Lung (tissue), 12 donors: ENCODE data around the gene MLLT1. TPM values are rescaled to one million over a fixed set of nuclear protein-coding genes. Genes with fewer than 3 reads are reported as not detected.

Source experiments
- ATAC-seq: fragments of 200-7000 bp; cut with Tn5 transposase; one replicate; pipeline ENCODE4 v1.9.1; 2020; ENCODE audit warnings: moderate number of reproducible peaks; ENCODE audit not compliant: insufficient read depth, low FRiP score
- DNase-seq, 3 donors: peaks; one replicate each; pipeline ENCODE4 v3.0.0-alpha.2; 2013 to 2017
- H3K27ac ChIP-seq, 2 donors: one replicate each; pipeline ENCODE4 v1.5.1; 2013; ENCODE audit warnings: mild to moderate bottlenecking in 2 of 2, moderate library complexity in 2 of 2, control low read depth in 1 of 2, inconsistent platforms in 1 of 2, low read depth in 1 of 2, low read length in 1 of 2
- H3K27me3 ChIP-seq, 3 donors: one replicate each; pipeline ENCODE4 v1.5.1; 2013; ENCODE audit warnings: low read length in 2 of 3; ENCODE audit not compliant: control insufficient read depth in 3 of 3, insufficient read depth in 3 of 3
- H3K36me3 ChIP-seq, 4 donors: one replicate each; pipeline ENCODE4 v1.5.1; 2013; ENCODE audit warnings: low read length in 4 of 4, mild to moderate bottlenecking in 1 of 4, moderate library complexity in 1 of 4; ENCODE audit not compliant: control insufficient read depth in 4 of 4, insufficient read depth in 4 of 4
- H3K4me1 ChIP-seq, 5 donors: one replicate each; pipeline ENCODE4 v1.5.1; 2013; ENCODE audit warnings: low read length in 5 of 5, mild to moderate bottlenecking in 2 of 5, moderate library complexity in 1 of 5; ENCODE audit not compliant: control insufficient read depth in 5 of 5, insufficient read depth in 5 of 5
- H3K4me3 ChIP-seq: one replicate; pipeline ENCODE4 v1.5.1; 2013; ENCODE audit warnings: mild to moderate bottlenecking, control low read depth, moderate library complexity
- H3K9ac ChIP-seq, 2 donors: one replicate each; pipeline ENCODE4 v1.5.1; 2013; ENCODE audit warnings: low read length in 2 of 2, control low read depth in 1 of 2; ENCODE audit not compliant: insufficient read depth in 1 of 2
- H3K9me3 ChIP-seq, 4 donors: one replicate each; pipeline ENCODE4 v1.5.1; 2013; ENCODE audit warnings: low read length in 3 of 4, mild to moderate bottlenecking in 1 of 4, moderate library complexity in 1 of 4; ENCODE audit not compliant: control insufficient read depth in 4 of 4, insufficient read depth in 3 of 4
- WGBS, 2 donors: extraction: QIAGEN DNeasy Blood & Tissue Kit; methylation state at CpG; one replicate each; pipeline ENCODE4 v1.1.7; 2013; 5-methylcytosine and 5-hydroxymethylcytosine counted together
- polyA plus RNA-seq, 2 donors: library from polyadenylated mRNA; stranded (reverse); fragments of 200-250 nt; gene quantifications; one replicate each; pipeline ENCODE4 v1.2.1, GENCODE V29; 2013
- total RNA-seq, 2 donors: library from RNA; depleted of rRNA in 1 of 2; stranded (reverse); fragments of >200 nt in 1 of 2; gene quantifications; one replicate each; pipeline ENCODE4 v1.2.1, GENCODE V29; 2014 to 2021
- TF ChIP-seq, protein P1 (sequence below): IDR thresholded peaks from 2 replicates; pipeline ENCODE4 v1.5.1; 2012; ENCODE audit warnings: mild to moderate bottlenecking; ENCODE audit errors: control extremely low read depth, extremely low read depth
- donor health status: control.
- donor health status: control.
- donor health status: Bipolar disorder and iron deficiency.
- donor health status: healthy.
- donor health status: DM: yes; HTN: yes; CAD: no.

MLLT1 gene
- total and polyA plus RNA-seq, 4 donors = 24.8 to 120 (median 36.2) TPM

DNA sequence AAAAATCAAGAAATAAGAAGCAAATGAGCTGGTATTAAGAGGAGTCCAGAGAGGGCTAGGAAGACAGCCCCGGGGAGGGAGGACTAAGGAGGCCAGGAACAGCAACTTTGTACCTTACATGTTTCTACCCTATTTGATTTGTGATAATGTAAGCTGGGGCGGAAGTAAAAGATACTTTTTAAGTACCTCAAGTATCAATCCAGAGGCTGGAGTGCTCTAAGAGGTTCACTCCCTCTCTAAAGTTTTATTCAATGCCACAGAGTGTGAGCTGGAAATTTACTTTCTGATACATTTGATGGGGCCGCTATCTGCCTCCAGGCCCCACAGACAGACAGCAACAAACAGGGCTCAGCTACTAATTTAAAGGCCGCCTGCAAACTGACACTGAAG lies 11.4 kb downstream of the MLLT1 start:
- H3K27ac ChIP-seq = no peak overlapping the region
- H3K36me3 ChIP-seq = peaks cover 3 to 28% (median 17%) of the 10 kb centered on the region in 4 donors
- TF ChIP-seq, protein P1, sequence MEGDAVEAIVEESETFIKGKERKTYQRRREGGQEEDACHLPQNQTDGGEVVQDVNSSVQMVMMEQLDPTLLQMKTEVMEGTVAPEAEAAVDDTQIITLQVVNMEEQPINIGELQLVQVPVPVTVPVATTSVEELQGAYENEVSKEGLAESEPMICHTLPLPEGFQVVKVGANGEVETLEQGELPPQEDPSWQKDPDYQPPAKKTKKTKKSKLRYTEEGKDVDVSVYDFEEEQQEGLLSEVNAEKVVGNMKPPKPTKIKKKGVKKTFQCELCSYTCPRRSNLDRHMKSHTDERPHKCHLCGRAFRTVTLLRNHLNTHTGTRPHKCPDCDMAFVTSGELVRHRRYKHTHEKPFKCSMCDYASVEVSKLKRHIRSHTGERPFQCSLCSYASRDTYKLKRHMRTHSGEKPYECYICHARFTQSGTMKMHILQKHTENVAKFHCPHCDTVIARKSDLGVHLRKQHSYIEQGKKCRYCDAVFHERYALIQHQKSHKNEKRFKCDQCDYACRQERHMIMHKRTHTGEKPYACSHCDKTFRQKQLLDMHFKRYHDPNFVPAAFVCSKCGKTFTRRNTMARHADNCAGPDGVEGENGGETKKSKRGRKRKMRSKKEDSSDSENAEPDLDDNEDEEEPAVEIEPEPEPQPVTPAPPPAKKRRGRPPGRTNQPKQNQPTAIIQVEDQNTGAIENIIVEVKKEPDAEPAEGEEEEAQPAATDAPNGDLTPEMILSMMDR = no peak
- H3K27me3 ChIP-seq = no peaks in the 10 kb centered on the region
- DNase-seq = peak in 2 of 3 donors; percentile 35 to 59
- peaks cover 0 to 1% (median 0%) of the 10 kb centered on the region in 4 donors for H3K9me3 ChIP-seq
- ATAC-seq = no peak
- H3K4me3 ChIP-seq = no peak overlapping the region
- peaks cover 13 to 47% (median 34%) of the 10 kb centered on the region in 5 donors for H3K4me1 ChIP-seq
- no peak overlapping the region for H3K9ac ChIP-seq
- WGBS, 2 donors = 70 to 88% methylated on average over 4 of the region's 4 CpGs

DNA sequence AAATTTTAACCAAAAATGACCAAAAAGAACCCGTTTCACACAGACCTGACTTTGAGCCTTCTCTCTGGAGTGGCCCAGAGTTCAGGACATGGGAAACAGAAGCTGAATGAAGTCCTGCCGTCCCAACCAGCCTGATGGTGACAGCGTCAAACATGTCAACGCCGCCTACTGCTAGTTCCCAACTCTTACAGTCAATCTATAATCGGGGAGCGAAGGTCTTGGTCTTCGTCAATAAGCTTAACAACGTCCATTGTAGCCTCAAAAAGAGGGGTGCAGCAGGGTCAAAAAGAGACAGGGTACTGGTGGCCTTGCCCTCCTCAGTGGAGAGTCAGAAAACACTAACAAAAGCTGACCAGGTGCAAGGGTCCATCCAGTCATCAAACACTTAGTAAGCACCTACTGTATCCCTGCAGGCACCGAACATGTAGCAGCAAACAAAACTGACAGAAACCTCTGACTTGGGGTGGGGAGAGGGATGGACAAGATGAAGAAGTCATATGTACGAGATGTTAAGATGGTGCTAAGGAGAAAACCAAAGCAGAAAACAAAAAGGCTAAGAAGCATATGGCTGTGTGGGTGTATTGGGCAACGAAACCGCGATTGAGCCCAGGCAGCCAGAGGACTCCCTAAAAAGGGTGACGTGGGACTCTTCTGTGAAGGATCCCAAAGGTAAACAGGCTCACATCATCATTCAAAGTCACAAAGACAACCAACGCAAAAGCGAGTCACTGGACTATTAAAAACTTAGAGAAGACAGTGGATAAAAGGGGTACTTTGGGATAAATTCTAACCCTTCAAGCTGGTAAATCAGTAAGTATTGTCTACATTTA lies 12.0 kb downstream of the MLLT1 start:
- TF ChIP-seq, protein P1 = no peak
- 80 to 82% methylated on average over 17 of the region's 17 CpGs for WGBS, 2 donors
- H3K4me1 ChIP-seq = peaks cover 7 to 43% (median 27%) of the 10 kb centered on the region in 5 donors
- no peak for DNase-seq
- peak overlapping the region in 1 of 2 donors; percentile 77 for H3K27ac ChIP-seq
- H3K36me3 ChIP-seq = peaks cover 3 to 31% (median 18%) of the 10 kb centered on the region in 4 donors
- H3K27me3 ChIP-seq = no peaks in the 10 kb centered on the region
- H3K9ac ChIP-seq = no peak overlapping the region
- no peak overlapping the region for H3K4me3 ChIP-seq
- no peak for ATAC-seq
- H3K9me3 ChIP-seq = peaks cover 0 to 1% (median 0%) of the 10 kb centered on the region in 4 donors

DNA sequence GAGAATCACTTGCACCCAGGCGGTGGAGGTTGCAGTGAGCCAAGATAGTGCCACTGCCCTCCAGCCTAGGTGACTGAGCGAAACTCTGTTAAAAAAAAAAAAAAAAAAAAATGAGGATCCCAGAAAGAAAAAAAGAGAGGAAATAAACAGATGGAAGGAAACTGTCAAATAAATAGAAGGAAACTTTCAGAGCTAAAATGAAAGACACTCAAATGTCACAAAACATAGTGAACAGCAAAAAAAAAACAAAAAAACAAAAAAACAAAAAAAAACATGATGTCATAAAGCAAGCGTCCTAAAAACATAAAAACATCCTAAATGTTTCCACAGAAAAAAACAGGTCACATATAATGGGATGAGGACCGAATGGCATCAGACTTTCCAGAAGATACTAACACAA lies 15.0 kb downstream of the MLLT1 start:
- DNase-seq = no peak
- H3K9me3 ChIP-seq = peaks cover 0 to 1% (median 0%) of the 10 kb centered on the region in 4 donors
- no peak overlapping the region for H3K27ac ChIP-seq
- H3K4me3 ChIP-seq = no peak overlapping the region
- no peak overlapping the region for H3K9ac ChIP-seq
- H3K36me3 ChIP-seq = peaks cover 3 to 44% (median 22%) of the 10 kb centered on the region in 4 donors
- ATAC-seq = no peak
- WGBS, 2 donors = 76 to 87% methylated on average over 4 of the region's 4 CpGs
- H3K27me3 ChIP-seq = no peaks in the 10 kb centered on the region
- H3K4me1 ChIP-seq = peaks cover 0 to 27% (median 3%) of the 10 kb centered on the region in 5 donors
- TF ChIP-seq, protein P1 = no peak
